Measurements from ENCODE around the gene TPM3.

The TPM3 gene

GRCh38 chr1:154181944-154182343, 10.0 kb downstream of the TPM3 start:
- Histone ChIP-seq H3K4me3 (ENCODE audit: low read length) (peak overlapping the region; percentile 97), H3K36me3 (ENCODE audit: insufficient read depth, low read length) (peaks cover 29% of the 10 kb centered on the region), H3K9ac (ENCODE audit: low read depth, low read length) (peak overlapping the region; percentile 83), H3K27me3 (ENCODE audit: insufficient read depth, low read length) (no peaks in the 10 kb centered on the region), H3K4me1 (ENCODE audit: insufficient read depth, low read length) (peaks cover 49% of the 10 kb centered on the region), H3K9me3 (ENCODE audit: insufficient read depth, low read depth, low read length) (no peaks in the 10 kb centered on the region), H3K27ac (ENCODE audit: low read depth, low read length) (peak overlapping the region; percentile 79; the same call in 1 of the 2 replicates)
- 4% methylated on average over 6 of the region's 6 CpGs for WGBS

DNA sequence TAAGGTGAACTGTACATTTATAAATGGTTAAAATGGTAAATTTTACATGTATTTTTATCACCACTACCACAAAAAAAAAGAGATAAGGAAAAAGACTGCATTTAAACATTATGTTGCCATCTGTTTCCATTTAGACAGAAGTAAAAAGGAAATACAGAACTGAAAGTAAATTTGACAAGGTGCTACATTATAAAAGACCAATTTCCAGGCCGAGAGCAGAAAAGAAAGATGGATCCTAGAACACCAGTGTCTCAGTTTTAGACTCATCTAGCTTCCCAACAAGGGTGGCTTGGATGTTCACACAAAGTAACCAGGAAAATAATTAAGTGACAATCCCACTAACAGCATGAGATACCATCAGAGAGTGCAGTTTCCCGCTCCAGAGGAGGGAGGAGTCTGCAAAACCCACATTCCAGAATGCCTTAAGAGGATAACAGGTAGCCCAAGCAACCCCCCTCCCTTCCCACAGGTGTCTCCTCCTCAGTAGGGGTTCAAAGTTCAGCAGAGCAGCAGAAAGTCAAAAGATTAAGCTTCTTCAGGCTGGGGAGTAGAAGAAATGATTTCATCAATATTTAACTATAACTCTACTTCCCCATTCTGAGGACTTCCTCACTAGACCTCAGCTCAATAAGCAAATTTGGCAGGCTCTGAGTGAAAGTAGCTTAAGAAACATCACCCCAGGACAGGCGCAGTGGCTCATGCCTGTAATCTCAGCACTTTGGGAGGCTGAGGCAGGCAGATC, 11.8 kb downstream of the TPM3 start:
- H3K9ac ChIP-seq (ENCODE audit: low read depth, low read length), result no peak overlapping the region
- no peaks in the 10 kb centered on the region for H3K27me3 ChIP-seq (ENCODE audit: insufficient read depth, low read length)
- peak overlapping the region; percentile 97 for H3K4me3 ChIP-seq (ENCODE audit: low read length)
- H3K4me1 ChIP-seq (ENCODE audit: insufficient read depth, low read length), result peaks cover 34% of the 10 kb centered on the region
- H3K27ac ChIP-seq (ENCODE audit: low read depth, low read length), result peak overlapping the region; percentile 27; the same call in 1 of the 2 replicates
- no peaks in the 10 kb centered on the region for H3K9me3 ChIP-seq (ENCODE audit: insufficient read depth, low read depth, low read length)
- peaks cover 47% of the 10 kb centered on the region for H3K36me3 ChIP-seq (ENCODE audit: insufficient read depth, low read length)
- WGBS, result 74% methylated on average over 3 of the region's 3 CpGs

GRCh38 chr1:154178911-154179811, 12.7 kb downstream of the TPM3 start:
- Histone ChIP-seq H3K4me3 (ENCODE audit: low read length) (peak overlapping the region; percentile 16), H3K27me3 (ENCODE audit: insufficient read depth, low read length) (no peaks in the 10 kb centered on the region), H3K36me3 (ENCODE audit: insufficient read depth, low read length) (peaks cover 54% of the 10 kb centered on the region), H3K27ac (ENCODE audit: low read depth, low read length) (peak overlapping the region; percentile 27; the same call in 1 of the 2 replicates), H3K4me1 (ENCODE audit: insufficient read depth, low read length) (peaks cover 34% of the 10 kb centered on the region), H3K9ac (ENCODE audit: low read depth, low read length) (no peak overlapping the region), H3K9me3 (ENCODE audit: insufficient read depth, low read depth, low read length) (no peaks in the 10 kb centered on the region)
- WGBS, result 86% methylated on average over 8 of the region's 10 CpGs

DNA sequence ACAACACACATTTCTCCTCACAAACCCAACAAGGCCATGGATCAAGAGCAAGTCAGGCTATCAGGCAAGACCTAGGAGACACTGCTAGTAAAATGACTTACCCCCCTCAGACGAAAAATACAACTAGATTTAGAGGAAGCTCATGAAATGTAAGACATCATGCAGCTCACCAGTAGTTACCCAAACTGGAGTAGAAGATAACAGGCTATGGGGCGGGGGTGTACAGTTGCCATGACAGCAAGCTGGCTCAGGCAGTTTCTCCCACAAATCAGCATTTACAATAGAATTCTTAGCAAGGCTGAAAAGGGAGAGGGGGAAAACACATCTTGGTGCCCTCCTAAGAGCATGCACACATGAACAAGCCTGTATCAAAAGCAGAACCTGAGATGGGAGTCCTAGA, 13.9 kb downstream of the TPM3 start:
- H3K27ac ChIP-seq (ENCODE audit: low read depth, low read length), result no peak overlapping the region
- peaks cover 61% of the 10 kb centered on the region for H3K36me3 ChIP-seq (ENCODE audit: insufficient read depth, low read length)

GRCh38 chr1:154176337-154176736, 15.6 kb downstream of the TPM3 start:
- Histone ChIP-seq H3K9me3 (ENCODE audit: insufficient read depth, low read depth, low read length) (no peaks in the 10 kb centered on the region), H3K27me3 (ENCODE audit: insufficient read depth, low read length) (no peaks in the 10 kb centered on the region), H3K27ac (ENCODE audit: low read depth, low read length) (no peak overlapping the region), H3K9ac (ENCODE audit: low read depth, low read length) (no peak overlapping the region), H3K4me1 (ENCODE audit: insufficient read depth, low read length) (peaks cover 32% of the 10 kb centered on the region), H3K36me3 (ENCODE audit: insufficient read depth, low read length) (peaks cover 78% of the 10 kb centered on the region), H3K4me3 (ENCODE audit: low read length) (no peak overlapping the region)
- WGBS, result 94% methylated on average over 2 of the region's 2 CpGs

More for the DNA sequence above, 13.9 kb downstream of the TPM3 start:
- 96% methylated on average over 2 of the region's 2 CpGs for WGBS
- peaks cover 34% of the 10 kb centered on the region for H3K4me1 ChIP-seq (ENCODE audit: insufficient read depth, low read length)
- H3K9ac ChIP-seq (ENCODE audit: low read depth, low read length), result no peak overlapping the region
- no peak overlapping the region for H3K4me3 ChIP-seq (ENCODE audit: low read length)
- no peaks in the 10 kb centered on the region for H3K27me3 ChIP-seq (ENCODE audit: insufficient read depth, low read length)
- no peaks in the 10 kb centered on the region for H3K9me3 ChIP-seq (ENCODE audit: insufficient read depth, low read depth, low read length)

DNA sequence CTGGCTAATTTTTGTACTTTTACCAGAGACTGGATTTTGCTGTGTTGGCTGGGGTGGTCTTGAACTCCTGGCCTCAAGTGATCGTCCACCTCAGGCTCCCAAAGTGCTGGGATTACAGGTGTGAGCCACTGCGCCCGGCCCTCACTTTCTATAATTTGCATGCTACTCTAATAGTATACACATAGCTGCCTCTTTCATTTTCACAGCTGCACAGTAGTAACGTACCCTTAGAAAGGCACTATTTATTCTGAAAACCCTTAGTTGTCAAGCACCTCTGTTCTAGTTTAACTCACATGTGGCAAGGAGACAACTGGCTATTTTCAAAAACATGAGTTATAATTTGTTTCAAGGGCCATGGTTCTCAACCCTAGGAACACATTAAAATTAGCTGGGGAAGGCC, 17.2 kb downstream of the TPM3 start:
- Histone ChIP-seq H3K36me3 (ENCODE audit: insufficient read depth, low read length) (peaks cover 89% of the 10 kb centered on the region), H3K9me3 (ENCODE audit: insufficient read depth, low read depth, low read length) (no peaks in the 10 kb centered on the region), H3K4me3 (ENCODE audit: low read length) (no peak overlapping the region), H3K27ac (ENCODE audit: low read depth, low read length) (no peak overlapping the region), H3K4me1 (ENCODE audit: insufficient read depth, low read length) (peaks cover 17% of the 10 kb centered on the region), H3K27me3 (ENCODE audit: insufficient read depth, low read length) (no peaks in the 10 kb centered on the region), H3K9ac (ENCODE audit: low read depth, low read length) (no peak overlapping the region)
- WGBS, result 92% methylated on average over 4 of the region's 4 CpGs

GRCh38 chr1:154171880-154172279, 20.0 kb downstream of the TPM3 start:
- H3K27me3 ChIP-seq (ENCODE audit: insufficient read depth, low read length), result no peaks in the 10 kb centered on the region
- peaks cover 92% of the 10 kb centered on the region for H3K36me3 ChIP-seq (ENCODE audit: insufficient read depth, low read length)
- no peaks in the 10 kb centered on the region for H3K9me3 ChIP-seq (ENCODE audit: insufficient read depth, low read depth, low read length)
- WGBS, result 97% methylated on average over 5 of the region's 5 CpGs
- no peak overlapping the region for H3K4me3 ChIP-seq (ENCODE audit: low read length)
- H3K9ac ChIP-seq (ENCODE audit: low read depth, low read length), result no peak overlapping the region
- H3K27ac ChIP-seq (ENCODE audit: low read depth, low read length), result no peak overlapping the region
- H3K4me1 ChIP-seq (ENCODE audit: insufficient read depth, low read length), result no peaks in the 10 kb centered on the region

- peaks cover 92% of the 10 kb centered on the region for H3K36me3 ChIP-seq (ENCODE audit: insufficient read depth, low read length)
- no peak overlapping the region for H3K9ac ChIP-seq (ENCODE audit: low read depth, low read length)
- H3K4me3 ChIP-seq (ENCODE audit: low read length), result no peak overlapping the region
- no peaks in the 10 kb centered on the region for H3K4me1 ChIP-seq (ENCODE audit: insufficient read depth, low read length)
- 95% methylated on average over 4 of the region's 4 CpGs for WGBS
- H3K27ac ChIP-seq (ENCODE audit: low read depth, low read length), result no peak overlapping the region
- no peaks in the 10 kb centered on the region for H3K27me3 ChIP-seq (ENCODE audit: insufficient read depth, low read length)
- no peaks in the 10 kb centered on the region for H3K9me3 ChIP-seq (ENCODE audit: insufficient read depth, low read depth, low read length)
Measured at GRCh38 chr1:154171223-154171583, 20.7 kb downstream of the TPM3 start.

- Histone ChIP-seq H3K4me1 (ENCODE audit: insufficient read depth, low read length) (no peaks in the 10 kb centered on the region), H3K27me3 (ENCODE audit: insufficient read depth, low read length) (no peaks in the 10 kb centered on the region), H3K9me3 (ENCODE audit: insufficient read depth, low read depth, low read length) (no peaks in the 10 kb centered on the region), H3K27ac (ENCODE audit: low read depth, low read length) (no peak overlapping the region), H3K9ac (ENCODE audit: low read depth, low read length) (no peak overlapping the region), H3K36me3 (ENCODE audit: insufficient read depth, low read length) (peaks cover 92% of the 10 kb centered on the region), H3K4me3 (ENCODE audit: low read length) (no peak overlapping the region)
Measured at GRCh38 chr1:154170547-154171222, 21.2 kb downstream of the TPM3 start.

- Histone ChIP-seq H3K27me3 (ENCODE audit: insufficient read depth, low read length) (no peaks in the 10 kb centered on the region), H3K4me3 (ENCODE audit: low read length) (no peak overlapping the region), H3K36me3 (ENCODE audit: insufficient read depth, low read length) (peaks cover 98% of the 10 kb centered on the region), H3K4me1 (ENCODE audit: insufficient read depth, low read length) (no peaks in the 10 kb centered on the region), H3K27ac (ENCODE audit: low read depth, low read length) (no peak overlapping the region), H3K9ac (ENCODE audit: low read depth, low read length) (no peak overlapping the region), H3K9me3 (ENCODE audit: insufficient read depth, low read depth, low read length) (no peaks in the 10 kb centered on the region)
Measured at GRCh38 chr1:154167461-154167860, 24.4 kb downstream of the TPM3 start.

- Histone ChIP-seq H3K4me3 (ENCODE audit: low read length) (no peak overlapping the region), H3K9me3 (ENCODE audit: insufficient read depth, low read depth, low read length) (no peaks in the 10 kb centered on the region), H3K27ac (ENCODE audit: low read depth, low read length) (no peak overlapping the region), H3K27me3 (ENCODE audit: insufficient read depth, low read length) (no peaks in the 10 kb centered on the region), H3K36me3 (ENCODE audit: insufficient read depth, low read length) (peaks cover 98% of the 10 kb centered on the region), H3K4me1 (ENCODE audit: insufficient read depth, low read length) (no peaks in the 10 kb centered on the region), H3K9ac (ENCODE audit: low read depth, low read length) (no peak overlapping the region)
- WGBS, result 95% methylated on average over 1 of the region's 1 CpG
Measured at GRCh38 chr1:154166207-154166606, 25.7 kb downstream of the TPM3 start.
